Measurements from ENCODE around the gene IL10RA. TPM values are rescaled to one million over a fixed set of nuclear protein-coding genes. Genes with fewer than 3 reads are reported as not detected.
A peak's percentile ranks its signal among the peaks of the same experiment; 100 is the strongest.

IL10RA gene
- total and polyA plus RNA-seq, 9 of the 15 experiments (the other 6 are each of a cell fraction or from before 2014, with no cell fraction given): 0.17 to 17.3 (median 2.9) TPM

GRCh38 chr11:117985953-117986887 is at the start of gene IL10RA (continued):
- 0 out of 4 replicates have a peak, but pooled peaks of 1 of the 2 experiments have one; percentile 14 for TF ChIP-seq ZMIZ1 (IDR thresholded peaks at IDR 0.05; ENCODE audit: low read depth in 2 of 2, low read length in 2 of 2)
- TF ChIP-seq UBTF (IDR thresholded peaks at IDR 0.05; ENCODE audit: borderline replicate concordance in 1 of 2, low read depth in 2 of 2, low read length in 2 of 2): peak; percentile 82 to 88; a peak in 3 of 4 replicates
- no peak for TF ChIP-seq ZZZ3 (IDR thresholded peaks at IDR 0.05)
- no peak for TF ChIP-seq POLR3A (IDR thresholded peaks at IDR 0.05; ENCODE audit: borderline replicate concordance, extremely low read depth, insufficient read depth, insufficient read length)
- TF ChIP-seq ZNF407 (IDR thresholded peaks at IDR 0.05; ENCODE audit: low read depth): no peak
- no peak for TF ChIP-seq KDM2B (CRISPR knock-in tag; IDR thresholded peaks at IDR 0.05)
- TF ChIP-seq DACH1 (IDR thresholded peaks at IDR 0.05; ENCODE audit: partially characterized antibody): no peak
- TF ChIP-seq ZNF277 (CRISPR knock-in tag; IDR thresholded peaks at IDR 0.05; ENCODE audit: borderline replicate concordance): no peak
